HepG2 (cell line): ENCODE data around the gene PEMT. TPM values are rescaled to one million over a fixed set of nuclear protein-coding genes. Genes with fewer than 3 reads are reported as not detected.

Source experiments
- ADNP ChIP-seq: sonication (generic); formaldehyde crosslinking; IDR thresholded peaks from 2 replicates; pipeline ENCODE4 v1.4.0; 2020; ENCODE audit warnings: missing genetic modification reagents
- HOXD1 ChIP-seq: sonication (generic); formaldehyde crosslinking; IDR thresholded peaks from 2 replicates; pipeline ENCODE4 v1.5.0; 2020; ENCODE audit warnings: missing genetic modification reagents
- POLR2A ChIP-seq, 2 experiments: IDR thresholded peaks; 2 replicates each; pipeline ENCODE4 v1.6.1; 2011; ENCODE audit warnings: low read depth in 2 of 2, low read length in 2 of 2, mild to moderate bottlenecking in 1 of 2, moderate library complexity in 1 of 2; ENCODE audit not compliant: insufficient read depth in 1 of 2
- RBM39 ChIP-seq: fragments of 200-400 bp; formaldehyde crosslinking; IDR thresholded peaks from one replicate; pipeline ENCODE4 v1.6.1; 2018; ENCODE audit warnings: antibody characterized with exemption, mild to moderate bottlenecking, low read depth, low read length; ENCODE audit not compliant: poor library complexity, severe bottlenecking
- SATB2 ChIP-seq: sonication (generic); formaldehyde crosslinking; IDR thresholded peaks from 2 replicates; pipeline ENCODE4 v1.5.0; 2020; ENCODE audit warnings: missing genetic modification reagents
- SMYD3 ChIP-seq: sonication (generic); formaldehyde crosslinking; IDR thresholded peaks from 2 replicates; pipeline ENCODE4 v1.8.1; 2023; ENCODE audit warnings: mild to moderate bottlenecking, missing genetic modification reagents
- SOX13 ChIP-seq, 3 experiments: fragments of 450-650 bp in 1 of 3; sonication (generic) in 1 of 3; formaldehyde crosslinking in 1 of 3; IDR thresholded peaks in 2 of 3; conservative IDR thresholded peaks in 1 of 3; 2 replicates each; pipeline versions ENCODE4 v1.5.0 to v1.6.1; 2016 to 2020; ENCODE audit warnings: antibody characterized with exemption in 1 of 3, mild to moderate bottlenecking in 1 of 3, missing compliant biosample characterization in 1 of 3, missing genetic modification reagents in 1 of 3, moderate library complexity in 1 of 3
- YEATS4 ChIP-seq: sonication (generic); formaldehyde crosslinking; IDR thresholded peaks from 2 replicates; pipeline ENCODE4 v1.4.0; 2020; ENCODE audit warnings: missing genetic modification reagents, borderline replicate concordance
- YY1 ChIP-seq: IDR thresholded peaks from 2 replicates; pipeline ENCODE4 v1.6.1; 2011; ENCODE audit warnings: low read length, low read depth, moderate library complexity, mild to moderate bottlenecking; ENCODE audit not compliant: insufficient read depth, insufficient replicate concordance
- ZFP36 ChIP-seq: fragments of 150-350 bp; IDR thresholded peaks from 2 replicates; pipeline ENCODE4 v1.6.1; 2018; ENCODE audit warnings: borderline replicate concordance, low read length, low read depth; ENCODE audit not compliant: partially characterized antibody
- ZNF350 ChIP-seq: sonication (generic); formaldehyde crosslinking; IDR thresholded peaks from 2 replicates; pipeline ENCODE4 v1.4.0; 2020; ENCODE audit warnings: mild to moderate bottlenecking, low read depth, missing genetic modification reagents, borderline replicate concordance
- ZNF546 ChIP-seq: sonication (generic); formaldehyde crosslinking; conservative IDR thresholded peaks from 2 replicates; pipeline ENCODE4 v1.8.1; 2023; ENCODE audit warnings: mild to moderate bottlenecking, missing genetic modification reagents
- ZNF556 ChIP-seq: sonication (generic); formaldehyde crosslinking; IDR thresholded peaks from 2 replicates; pipeline ENCODE4 v1.4.0; 2020; ENCODE audit warnings: mild to moderate bottlenecking, missing genetic modification reagents, borderline replicate concordance
- ZNF607 ChIP-seq: sonication (generic); formaldehyde crosslinking; IDR thresholded peaks from 2 replicates; pipeline ENCODE4 v1.5.1; 2020; ENCODE audit warnings: missing genetic modification reagents, mild to moderate bottlenecking, borderline replicate concordance
- ZNF777 ChIP-seq: sonication (generic); formaldehyde crosslinking; IDR thresholded peaks from 2 replicates; pipeline ENCODE4 v1.4.0; 2020; ENCODE audit warnings: missing genetic modification reagents
- ZZZ3 ChIP-seq: sonication (generic); formaldehyde crosslinking; IDR thresholded peaks from 2 replicates; pipeline ENCODE4 v1.4.0; 2020; ENCODE audit warnings: missing genetic modification reagents, mild to moderate bottlenecking, borderline replicate concordance
- polyA plus RNA-seq, 8 experiments: library from polyadenylated mRNA; depleted of rRNA in 3 of 8; stranded (reverse) in 7 of 8; unstranded in 1 of 8; fragments of >200 nt; fragmentation: Illumina TruSeq in 4 of 8; extraction: Trizol in 4 of 8; gene quantifications; 2 replicates each; pipeline versions ENCODE4 v1.2.1 to v1.2.3, GENCODE V29; 2011 to 2016; ENCODE audit warnings: low read depth in 4 of 8, missing spikeins in 1 of 8, mixed read lengths in 1 of 8; ENCODE audit not compliant: insufficient read depth in 1 of 8
- total RNA-seq, 5 experiments: library from RNA; depleted of rRNA; stranded (reverse); fragments of >200 nt; fragmentation: Illumina TruSeq; extraction: Trizol; gene quantifications; 2 replicates each; pipeline ENCODE4 v1.2.3, GENCODE V29; 2016; ENCODE audit warnings: low read depth in 1 of 5
- TF ChIP-seq, protein P1 (sequence below), 2 experiments: fragments of 450-650 bp in 1 of 2; sonication (generic) in 1 of 2; formaldehyde crosslinking in 1 of 2; IDR thresholded peaks; 2 replicates each; pipeline versions ENCODE4 v1.6.1 to v1.8.0; 2016 to 2022; ENCODE audit warnings: antibody characterized with exemption in 1 of 2, mild to moderate bottlenecking in 1 of 2, missing genetic modification reagents in 1 of 2
- TF ChIP-seq, protein P2 (sequence below): IDR thresholded peaks from 2 replicates; pipeline ENCODE4 v1.6.1; 2016; ENCODE audit warnings: low read depth, control low read depth

PEMT gene
- total and polyA plus RNA-seq, 2 of the 13 experiments (the other 11 are each of a cell fraction or from before 2014, with no cell fraction given): 31.7 to 43.6 TPM

DNA sequence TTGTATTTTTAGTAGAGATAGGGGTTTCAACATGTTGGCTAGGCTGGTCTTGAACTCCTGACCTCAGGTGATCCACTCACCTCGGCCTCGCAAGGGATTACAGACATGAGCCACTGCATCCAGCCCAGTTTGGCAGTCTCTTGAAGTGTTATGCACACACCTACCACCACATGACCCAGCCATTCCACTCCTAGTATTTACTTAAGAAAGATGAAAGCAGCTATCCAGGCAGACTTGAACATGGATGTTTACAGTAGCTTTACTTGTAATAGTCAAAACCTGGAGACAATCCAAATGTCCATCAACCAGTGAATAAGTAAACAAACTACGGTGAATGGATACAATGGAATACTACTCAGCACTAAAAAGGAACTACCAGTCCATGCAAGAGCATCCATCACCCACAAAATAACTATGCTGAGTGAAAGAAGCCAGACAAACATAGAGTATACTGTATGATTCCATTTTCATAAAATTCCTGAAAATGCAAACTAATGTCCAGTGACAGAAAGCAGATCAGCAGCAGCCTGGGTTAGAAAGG, 57.5 kb downstream of the PEMT start (continued):
- TF ChIP-seq, protein P1, sequence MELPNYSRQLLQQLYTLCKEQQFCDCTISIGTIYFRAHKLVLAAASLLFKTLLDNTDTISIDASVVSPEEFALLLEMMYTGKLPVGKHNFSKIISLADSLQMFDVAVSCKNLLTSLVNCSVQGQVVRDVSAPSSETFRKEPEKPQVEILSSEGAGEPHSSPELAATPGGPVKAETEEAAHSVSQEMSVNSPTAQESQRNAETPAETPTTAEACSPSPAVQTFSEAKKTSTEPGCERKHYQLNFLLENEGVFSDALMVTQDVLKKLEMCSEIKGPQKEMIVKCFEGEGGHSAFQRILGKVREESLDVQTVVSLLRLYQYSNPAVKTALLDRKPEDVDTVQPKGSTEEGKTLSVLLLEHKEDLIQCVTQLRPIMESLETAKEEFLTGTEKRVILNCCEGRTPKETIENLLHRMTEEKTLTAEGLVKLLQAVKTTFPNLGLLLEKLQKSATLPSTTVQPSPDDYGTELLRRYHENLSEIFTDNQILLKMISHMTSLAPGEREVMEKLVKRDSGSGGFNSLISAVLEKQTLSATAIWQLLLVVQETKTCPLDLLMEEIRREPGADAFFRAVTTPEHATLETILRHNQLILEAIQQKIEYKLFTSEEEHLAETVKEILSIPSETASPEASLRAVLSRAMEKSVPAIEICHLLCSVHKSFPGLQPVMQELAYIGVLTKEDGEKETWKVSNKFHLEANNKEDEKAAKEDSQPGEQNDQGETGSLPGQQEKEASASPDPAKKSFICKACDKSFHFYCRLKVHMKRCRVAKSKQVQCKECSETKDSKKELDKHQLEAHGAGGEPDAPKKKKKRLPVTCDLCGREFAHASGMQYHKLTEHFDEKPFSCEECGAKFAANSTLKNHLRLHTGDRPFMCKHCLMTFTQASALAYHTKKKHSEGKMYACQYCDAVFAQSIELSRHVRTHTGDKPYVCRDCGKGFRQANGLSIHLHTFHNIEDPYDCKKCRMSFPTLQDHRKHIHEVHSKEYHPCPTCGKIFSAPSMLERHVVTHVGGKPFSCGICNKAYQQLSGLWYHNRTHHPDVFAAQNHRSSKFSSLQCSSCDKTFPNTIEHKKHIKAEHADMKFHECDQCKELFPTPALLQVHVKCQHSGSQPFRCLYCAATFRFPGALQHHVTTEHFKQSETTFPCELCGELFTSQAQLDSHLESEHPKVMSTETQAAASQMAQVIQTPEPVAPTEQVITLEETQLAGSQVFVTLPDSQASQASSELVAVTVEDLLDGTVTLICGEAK (IDR thresholded peaks at IDR 0.05): no peak
- TF ChIP-seq, protein P1 (CRISPR knock-in tag; IDR thresholded peaks at IDR 0.05): peak; percentile 45; the same call in 1 of the 2 replicates
- TF ChIP-seq ZNF350 (CRISPR knock-in tag) (peak; percentile 76; the same call in 1 of the 2 replicates), HOXD1 (CRISPR knock-in tag) (peak; percentile 91), RBM39 (no peak), YEATS4 (CRISPR knock-in tag) (peak; percentile 62; the same call in 1 of the 2 replicates), ZNF607 (CRISPR knock-in tag) (no peak), ZNF546 (CRISPR knock-in tag) (no peak), YY1 (no peak), SOX13 (IDR thresholded peaks at IDR 0.05) (peak; percentile 87), SOX13 (CRISPR knock-in tag; conservative IDR thresholded peaks at IDR 0.05 in 1 of 2, IDR thresholded peaks at IDR 0.05 in 1 of 2) (peak in 1 of 2 experiments; percentile 95; a peak in 2 of 4 replicates), SATB2 (CRISPR knock-in tag) (no peak), ZNF556 (CRISPR knock-in tag) (peak; percentile 84; the same call in 1 of the 2 replicates), SMYD3 (CRISPR knock-in tag) (peak; percentile 57; the same call in 1 of the 2 replicates), ZNF777 (CRISPR knock-in tag) (no peak), ZFP36 (peak; percentile 48), ADNP (CRISPR knock-in tag) (no peak; the same call in 1 of the 2 replicates), ZZZ3 (CRISPR knock-in tag) (no peak), POLR2A (IDR thresholded peaks at IDR 0.05; ENCODE audit: insufficient read depth in 1 of 2, low read depth in 2 of 2, low read length in 2 of 2) (no peak)
- TF ChIP-seq, protein P2, sequence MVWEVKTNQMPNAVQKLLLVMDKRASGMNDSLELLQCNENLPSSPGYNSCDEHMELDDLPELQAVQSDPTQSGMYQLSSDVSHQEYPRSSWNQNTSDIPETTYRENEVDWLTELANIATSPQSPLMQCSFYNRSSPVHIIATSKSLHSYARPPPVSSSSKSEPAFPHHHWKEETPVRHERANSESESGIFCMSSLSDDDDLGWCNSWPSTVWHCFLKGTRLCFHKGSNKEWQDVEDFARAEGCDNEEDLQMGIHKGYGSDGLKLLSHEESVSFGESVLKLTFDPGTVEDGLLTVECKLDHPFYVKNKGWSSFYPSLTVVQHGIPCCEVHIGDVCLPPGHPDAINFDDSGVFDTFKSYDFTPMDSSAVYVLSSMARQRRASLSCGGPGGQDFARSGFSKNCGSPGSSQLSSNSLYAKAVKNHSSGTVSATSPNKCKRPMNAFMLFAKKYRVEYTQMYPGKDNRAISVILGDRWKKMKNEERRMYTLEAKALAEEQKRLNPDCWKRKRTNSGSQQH: peak; percentile 31; the same call in 1 of the 2 replicates
